ENCODE results near the gene PAPPA. TPM values are rescaled to one million over a fixed set of nuclear protein-coding genes. Genes with fewer than 3 reads are reported as not detected.

Gene PAPPA
- total RNA-seq, 4 donors from 2014 or later = 0.29 to 17.1 (median 2.4) TPM

- peak in 1 of 2 donors; percentile 41 for DNase-seq
- H3K36me3 ChIP-seq = no peaks in the 10 kb centered on the region
- H3K9me3 ChIP-seq = no peaks in the 10 kb centered on the region
- H3K27ac ChIP-seq = no peak overlapping the region
- H3K4me1 ChIP-seq = no peaks in the 10 kb centered on the region
- no peak overlapping the region for H3K4me3 ChIP-seq
- H3K27me3 ChIP-seq = no peaks in the 10 kb centered on the region
- TF ChIP-seq POLR2A (IDR thresholded peaks at IDR 0.05) (no peak), CTCF (IDR thresholded peaks at IDR 0.05) (no peak)
- intact Hi-C loops (cut with DNase I; ENCODE audit: low total_unique reads) = loop anchor here (10.0 kb wide), 1 partner anchor 205 kb away; the partner anchor contains the start of gene PAPPA
Observed at GRCh38 chr9:116360016-116360415, 206.4 kb downstream of the PAPPA start.

- intact Hi-C loops (cut with DNase I; ENCODE audit: low total_unique reads) = loop anchor here (10.0 kb wide), 1 partner anchor 206 kb away; the partner anchor contains the start of gene PAPPA
- DNase-seq = no peak
Observed at GRCh38 chr9:116360989-116361388, 207.4 kb downstream of the PAPPA start.

GRCh38 chr9:116361547-116361946, 208.0 kb downstream of the PAPPA start:
- no peaks in the 10 kb centered on the region for H3K27me3 ChIP-seq
- intact Hi-C loops (cut with DNase I; ENCODE audit: low total_unique reads) = loop anchor here (10.0 kb wide), 1 partner anchor 207 kb away; the partner anchor contains the start of gene PAPPA

More at GRCh38 chr9:116360989-116361388, 207.4 kb downstream of the PAPPA start:
- no peak overlapping the region for H3K4me3 ChIP-seq
- H3K9me3 ChIP-seq = no peaks in the 10 kb centered on the region
- no peaks in the 10 kb centered on the region for H3K4me1 ChIP-seq
- no peak for TF ChIP-seq POLR2A (IDR thresholded peaks at IDR 0.05)
- TF ChIP-seq CTCF (IDR thresholded peaks at IDR 0.05) = no peak
- no peaks in the 10 kb centered on the region for H3K36me3 ChIP-seq
- H3K27me3 ChIP-seq = no peaks in the 10 kb centered on the region
- no peak overlapping the region for H3K27ac ChIP-seq

GRCh38 chr9:116362493-116362892, 208.9 kb downstream of the PAPPA start:
- no peak for DNase-seq
- H3K9me3 ChIP-seq = no peaks in the 10 kb centered on the region
- TF ChIP-seq CTCF (IDR thresholded peaks at IDR 0.05) = no peak
- no peaks in the 10 kb centered on the region for H3K4me1 ChIP-seq
- H3K27me3 ChIP-seq = no peaks in the 10 kb centered on the region
- H3K27ac ChIP-seq = no peak overlapping the region
- intact Hi-C loops (cut with DNase I; ENCODE audit: low total_unique reads) = loop anchor here (10.0 kb wide), 1 partner anchor 208 kb away; the partner anchor contains the start of gene PAPPA
- H3K4me3 ChIP-seq = no peak overlapping the region
- H3K36me3 ChIP-seq = no peaks in the 10 kb centered on the region

More at GRCh38 chr9:116361547-116361946, 208.0 kb downstream of the PAPPA start:
- Histone ChIP-seq H3K4me1 (no peaks in the 10 kb centered on the region), H3K27ac (no peak overlapping the region), H3K4me3 (no peak overlapping the region), H3K9me3 (no peaks in the 10 kb centered on the region), H3K36me3 (no peaks in the 10 kb centered on the region)
- DNase-seq = no peak
- TF ChIP-seq POLR2A (IDR thresholded peaks at IDR 0.05) (no peak), CTCF (IDR thresholded peaks at IDR 0.05) (no peak)

GRCh38 chr9:116365056-116365471, 211.5 kb downstream of the PAPPA start:
- Histone ChIP-seq H3K36me3 (no peaks in the 10 kb centered on the region), H3K27ac (peak overlapping the region; percentile 84 to 85), H3K9me3 (no peaks in the 10 kb centered on the region), H3K4me3 (peak overlapping the region in 1 of 2 donors; percentile 4), H3K4me1 (no peaks in the 10 kb centered on the region), H3K27me3 (no peaks in the 10 kb centered on the region)
- TF ChIP-seq POLR2A (IDR thresholded peaks at IDR 0.05) = peak in 1 of 2 donors; percentile 45
- peak in 2 of 4 experiments; percentile 18 to 45 for TF ChIP-seq CTCF (IDR thresholded peaks at IDR 0.05)
- intact Hi-C loops (cut with DNase I; ENCODE audit: low total_unique reads) = loop anchor here (10.0 kb wide), 1 partner anchor 210 kb away; the partner anchor contains the start of gene PAPPA
- DNase-seq = peak; percentile 75 to 80

Measured in uterus (tissue), 4 donors.